PC-3 (cell line): ENCODE measurements around the gene GNRH2. TPM values are rescaled to one million over a fixed set of nuclear protein-coding genes. Genes with fewer than 3 reads are reported as not detected.
A peak's percentile ranks its signal among the peaks of the same experiment; 100 is the strongest.

Source experiments
- ATAC-seq: fragments of 200-7000 bp; cut with Tn5 transposase; 2 replicates; pipeline ENCODE4 v1.9.1; 2020; ENCODE audit warnings: mild to moderate bottlenecking, moderate library complexity
- BruUV-seq: library from RNA; stranded (reverse); fragments of 400-500 nt; replicated peaks from 2 replicates; lab custom pipeline; 2021; lab: Mats Ljungman, UMichigan
- CTCF ChIA-PET: fragments of 300-600 bp; sonication (Branson Sonifier 250); formaldehyde crosslinking; loops from one replicate; lab custom pipeline; 2022; ENCODE audit warnings: antibody characterized with exemption; lab: Charles Lee
- POLR2A ChIA-PET: fragments of 300-600 bp; sonication (Branson Sonifier 250); formaldehyde crosslinking; loops from one replicate; lab custom pipeline; 2022; ENCODE audit warnings: antibody characterized with exemption; ENCODE audit not compliant: unreplicated experiment; lab: Charles Lee
- DNase-seq: peaks from one replicate; pipeline ENCODE4 v3.0.0-alpha.2; 2015
- H2AFZ ChIP-seq: fragments of 300-600 bp; sonication (generic); 2 replicates; pipeline ENCODE4 v1.6.0; 2016; ENCODE audit warnings: antibody characterized with exemption, low read length
- H3F3A ChIP-seq: fragments of 300-600 bp; sonication (generic); one replicate; pipeline ENCODE4 v1.6.0; 2017; ENCODE audit warnings: antibody characterized with exemption, low read length, control low read depth, mild to moderate bottlenecking; ENCODE audit not compliant: unreplicated experiment
- H3K27ac ChIP-seq: fragments of 300-600 bp; sonication (generic); 2 replicates; pipeline ENCODE4 v1.5.1; 2016; ENCODE audit warnings: mild to moderate bottlenecking, low read length
- H3K27me3 ChIP-seq: fragments of 300-600 bp; sonication (generic); 2 replicates; pipeline ENCODE4 v1.6.1; 2016; ENCODE audit warnings: low read length, mixed read lengths
- H3K36me3 ChIP-seq: fragments of 300-600 bp; sonication (generic); 2 replicates; pipeline ENCODE4 v1.6.1; 2016; ENCODE audit warnings: low read depth, mixed run types, low read length, mixed read lengths
- H3K4me1 ChIP-seq: fragments of 300-600 bp; sonication (generic); 2 replicates; pipeline ENCODE4 v1.5.1; 2016; ENCODE audit warnings: low read length; ENCODE audit not compliant: insufficient read depth
- H3K4me2 ChIP-seq: fragments of 300-600 bp; sonication (generic); 2 replicates; pipeline ENCODE4 v1.6.0; 2016; ENCODE audit warnings: low read length
- H3K4me3 ChIP-seq: fragments of 300-600 bp; sonication (generic); 2 replicates; pipeline ENCODE4 v1.5.1; 2016; ENCODE audit warnings: mild to moderate bottlenecking, low read length, mixed read lengths
- H3K79me2 ChIP-seq: fragments of 300-600 bp; sonication (generic); 2 replicates; pipeline ENCODE4 v1.6.1; 2017; ENCODE audit warnings: low read length, mixed read lengths
- H3K9ac ChIP-seq: fragments of 300-600 bp; sonication (generic); 2 replicates; pipeline ENCODE4 v1.6.0; 2016; ENCODE audit warnings: mild to moderate bottlenecking, low read length
- H3K9me2 ChIP-seq: fragments of 300-600 bp; sonication (generic); replicated peaks from 2 replicates; pipeline ENCODE4 v1.6.1; 2016; ENCODE audit warnings: mixed run types, low read length, mixed read lengths
- H3K9me3 ChIP-seq: fragments of 300-600 bp; sonication (generic); 2 replicates; pipeline ENCODE4 v1.6.1; 2016; ENCODE audit warnings: low read length, mixed read lengths
- H4K20me1 ChIP-seq: fragments of 300-600 bp; sonication (generic); 2 replicates; pipeline ENCODE4 v1.6.1; 2016; ENCODE audit warnings: low read length, mixed read lengths
- EZH2 ChIP-seq: fragments of 300-600 bp; sonication (generic); IDR thresholded peaks from one replicate; pipeline ENCODE4 v1.6.1; 2017; ENCODE audit warnings: antibody characterized with exemption, mild to moderate bottlenecking, low read length; ENCODE audit not compliant: unreplicated experiment
- EZH2phosphoT487 ChIP-seq: fragments of 300-600 bp; sonication (generic); IDR thresholded peaks from 2 replicates; pipeline ENCODE4 v1.6.1; 2018; ENCODE audit warnings: mild to moderate bottlenecking, antibody characterized with exemption, low read length, borderline replicate concordance
- intact Hi-C: fragments of 100-400 bp; cut with micrococcal nuclease; formaldehyde crosslinking; loops from 2 replicates; pipeline ENCODE4 v1.9.0; 2023
- total RNA-seq: library from RNA; depleted of rRNA; stranded (reverse); fragments of >200 nt; gene quantifications from 2 replicates; pipeline ENCODE4 v1.2.3, GENCODE V29; 2014
- TF ChIP-seq, protein P1 (sequence below): fragments of 300-600 bp; sonication (generic); conservative IDR thresholded peaks from 2 replicates; pipeline ENCODE4 v1.5.1; 2017; ENCODE audit warnings: antibody characterized with exemption, low read depth, mild to moderate bottlenecking, low read length

Gene GNRH2
- total RNA-seq, 1 experiment from 2014 or later = not detected

- no peak for DNase-seq
- CTCF ChIA-PET = no interaction called here
- Histone ChIP-seq H3K79me2 (no peaks in the 10 kb centered on the region), H3K4me2 (no peak overlapping the region), H3K9me3 (no peaks in the 10 kb centered on the region), H3K36me3 (peaks cover 12% of the 10 kb centered on the region; the same call in 1 of the 2 replicates), H3K27me3 (no peaks in the 10 kb centered on the region), H3K27ac (no peak overlapping the region), H3K4me3 (no peak overlapping the region), H3K9ac (no peak overlapping the region), H3F3A (no peaks in the 10 kb centered on the region), H3K9me2 (no peaks in the 10 kb centered on the region), H3K4me1 (peaks cover 10% of the 10 kb centered on the region), H2AFZ (no peak overlapping the region), H4K20me1 (no peaks in the 10 kb centered on the region)
- BruUV-seq = no TSS peak
- TF ChIP-seq EZH2 = no peak
- no peak for TF ChIP-seq EZH2phosphoT487
- TF ChIP-seq, protein P1, sequence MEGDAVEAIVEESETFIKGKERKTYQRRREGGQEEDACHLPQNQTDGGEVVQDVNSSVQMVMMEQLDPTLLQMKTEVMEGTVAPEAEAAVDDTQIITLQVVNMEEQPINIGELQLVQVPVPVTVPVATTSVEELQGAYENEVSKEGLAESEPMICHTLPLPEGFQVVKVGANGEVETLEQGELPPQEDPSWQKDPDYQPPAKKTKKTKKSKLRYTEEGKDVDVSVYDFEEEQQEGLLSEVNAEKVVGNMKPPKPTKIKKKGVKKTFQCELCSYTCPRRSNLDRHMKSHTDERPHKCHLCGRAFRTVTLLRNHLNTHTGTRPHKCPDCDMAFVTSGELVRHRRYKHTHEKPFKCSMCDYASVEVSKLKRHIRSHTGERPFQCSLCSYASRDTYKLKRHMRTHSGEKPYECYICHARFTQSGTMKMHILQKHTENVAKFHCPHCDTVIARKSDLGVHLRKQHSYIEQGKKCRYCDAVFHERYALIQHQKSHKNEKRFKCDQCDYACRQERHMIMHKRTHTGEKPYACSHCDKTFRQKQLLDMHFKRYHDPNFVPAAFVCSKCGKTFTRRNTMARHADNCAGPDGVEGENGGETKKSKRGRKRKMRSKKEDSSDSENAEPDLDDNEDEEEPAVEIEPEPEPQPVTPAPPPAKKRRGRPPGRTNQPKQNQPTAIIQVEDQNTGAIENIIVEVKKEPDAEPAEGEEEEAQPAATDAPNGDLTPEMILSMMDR = no peak
- intact Hi-C loops = no loop called here
- POLR2A ChIA-PET = no interaction called here
- no peak for ATAC-seq
Measured at GRCh38 chr20:3037654-3038053, 5.8 kb upstream of the GNRH2 start.

DNA sequence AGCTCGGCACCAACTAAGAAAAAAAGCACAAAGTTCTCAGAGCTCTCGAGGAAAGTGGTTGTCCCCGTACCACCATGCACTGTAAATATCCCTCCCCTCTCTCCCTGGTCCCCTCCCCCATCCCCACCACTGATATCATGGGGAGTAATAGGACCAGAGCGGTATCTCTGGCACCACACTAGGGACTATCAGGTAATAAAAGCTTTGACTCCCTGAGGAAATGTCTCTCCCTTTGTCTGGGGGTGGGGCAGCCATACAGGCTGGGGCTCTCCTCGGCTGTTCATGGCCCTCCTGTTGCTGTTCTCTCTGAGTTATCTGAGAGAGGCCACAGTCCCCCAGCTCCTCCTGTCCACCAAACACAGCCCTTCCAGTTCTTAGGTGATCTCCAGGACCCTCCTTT, 5.0 kb upstream of the GNRH2 start:
- POLR2A ChIA-PET = no interaction called here
- Histone ChIP-seq H3K9ac (no peak overlapping the region), H3K4me1 (peaks cover 10% of the 10 kb centered on the region), H3K27me3 (no peaks in the 10 kb centered on the region), H2AFZ (no peak overlapping the region), H3K9me3 (no peaks in the 10 kb centered on the region), H3K9me2 (no peaks in the 10 kb centered on the region), H3F3A (no peaks in the 10 kb centered on the region), H3K36me3 (peaks cover 12% of the 10 kb centered on the region; the same call in 1 of the 2 replicates), H3K4me3 (no peak overlapping the region), H3K27ac (no peak overlapping the region), H3K79me2 (no peaks in the 10 kb centered on the region), H3K4me2 (no peak overlapping the region), H4K20me1 (no peaks in the 10 kb centered on the region)
- CTCF ChIA-PET = no interaction called here
- DNase-seq (no peak), ATAC-seq (no peak)
- BruUV-seq = TSS peak; percentile 25
- TF ChIP-seq EZH2 (no peak), EZH2phosphoT487 (no peak)
- TF ChIP-seq, protein P1 = no peak
- intact Hi-C loops = no loop called here

- H3K4me3 ChIP-seq = no peak overlapping the region
- H2AFZ ChIP-seq = no peak overlapping the region
- CTCF ChIA-PET = no interaction called here
- no peak overlapping the region for H3K4me2 ChIP-seq
- no peak for TF ChIP-seq EZH2phosphoT487
- no peak for TF ChIP-seq EZH2
- TF ChIP-seq, protein P1 = no peak
- H3K4me1 ChIP-seq = peaks cover 10% of the 10 kb centered on the region
- no peaks in the 10 kb centered on the region for H4K20me1 ChIP-seq
- H3F3A ChIP-seq = no peaks in the 10 kb centered on the region
- no peaks in the 10 kb centered on the region for H3K79me2 ChIP-seq
- no peak for ATAC-seq
- no peak overlapping the region for H3K27ac ChIP-seq
- no peaks in the 10 kb centered on the region for H3K9me3 ChIP-seq
- POLR2A ChIA-PET = no interaction called here
- intact Hi-C loops = no loop called here
- H3K27me3 ChIP-seq = no peaks in the 10 kb centered on the region
- no peak for DNase-seq
- no peaks in the 10 kb centered on the region for H3K9me2 ChIP-seq
- peaks cover 12% of the 10 kb centered on the region; the same call in 1 of the 2 replicates for H3K36me3 ChIP-seq
- no peak overlapping the region for H3K9ac ChIP-seq
- no TSS peak for BruUV-seq
Measured at GRCh38 chr20:3039426-3039825, 4.0 kb upstream of the GNRH2 start.
